Body of pancreas (tissue), 4 donors: ENCODE results near the gene USP40.

Experiments
- POLR2A ChIP-seq, 3 donors: fragments of 450-650 bp; IDR thresholded peaks; one replicate each; pipeline ENCODE4 v1.6.1; 2016; ENCODE audit warnings: antibody characterized with exemption in 3 of 3, mild to moderate bottlenecking in 2 of 3
- TF ChIP-seq, protein P1 (sequence below), 7 experiments: fragments of 450-650 bp in 4 of 7; fragments of 200-600 bp in 3 of 7; sonication (generic) in 3 of 7; IDR thresholded peaks; one replicate each; pipeline ENCODE4 v1.5.1; 2016 to 2019; ENCODE audit warnings: antibody characterized with exemption in 7 of 7

- TF ChIP-seq, protein P1, sequence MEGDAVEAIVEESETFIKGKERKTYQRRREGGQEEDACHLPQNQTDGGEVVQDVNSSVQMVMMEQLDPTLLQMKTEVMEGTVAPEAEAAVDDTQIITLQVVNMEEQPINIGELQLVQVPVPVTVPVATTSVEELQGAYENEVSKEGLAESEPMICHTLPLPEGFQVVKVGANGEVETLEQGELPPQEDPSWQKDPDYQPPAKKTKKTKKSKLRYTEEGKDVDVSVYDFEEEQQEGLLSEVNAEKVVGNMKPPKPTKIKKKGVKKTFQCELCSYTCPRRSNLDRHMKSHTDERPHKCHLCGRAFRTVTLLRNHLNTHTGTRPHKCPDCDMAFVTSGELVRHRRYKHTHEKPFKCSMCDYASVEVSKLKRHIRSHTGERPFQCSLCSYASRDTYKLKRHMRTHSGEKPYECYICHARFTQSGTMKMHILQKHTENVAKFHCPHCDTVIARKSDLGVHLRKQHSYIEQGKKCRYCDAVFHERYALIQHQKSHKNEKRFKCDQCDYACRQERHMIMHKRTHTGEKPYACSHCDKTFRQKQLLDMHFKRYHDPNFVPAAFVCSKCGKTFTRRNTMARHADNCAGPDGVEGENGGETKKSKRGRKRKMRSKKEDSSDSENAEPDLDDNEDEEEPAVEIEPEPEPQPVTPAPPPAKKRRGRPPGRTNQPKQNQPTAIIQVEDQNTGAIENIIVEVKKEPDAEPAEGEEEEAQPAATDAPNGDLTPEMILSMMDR (IDR thresholded peaks at IDR 0.05): no peak
- no peak for TF ChIP-seq POLR2A (IDR thresholded peaks at IDR 0.05)
These were observed 92.0 kb downstream of the USP40 start for GRCh38 chr2:233474308-233475160.
